HuH-7 (cell line): ENCODE data around the gene PRKCQ.
"Not testable (repeated sequence)": the region's sequence is repeated elsewhere in the genome, so short reads cannot be mapped to it uniquely, and the experiment has no call there.

Experiments
- DNase-seq: peaks from one replicate; pipeline ENCODE4 v3.0.0; 2011; ENCODE audit warnings: low spot score

Gene PRKCQ

GRCh38 chr10:6595499-6595898, 15.4 kb upstream of the PRKCQ start:
- DNase-seq, result no peak

GRCh38 chr10:6593241-6593671, 13.2 kb upstream of the PRKCQ start:
- no peak for DNase-seq

- no peak for DNase-seq
Measured at GRCh38 chr10:6592080-6592479, 12.0 kb upstream of the PRKCQ start.

- no peak for DNase-seq
Measured at GRCh38 chr10:6591668-6592067, 11.6 kb upstream of the PRKCQ start.

GRCh38 chr10:6590100-6590499, 10.0 kb upstream of the PRKCQ start:
- no peak for DNase-seq

- no peak for DNase-seq
Measured at GRCh38 chr10:6589287-6590094, 9.4 kb upstream of the PRKCQ start.

- DNase-seq, result no peak
Measured at GRCh38 chr10:6588845-6589244, 8.8 kb upstream of the PRKCQ start.

GRCh38 chr10:6588082-6588481, 8.0 kb upstream of the PRKCQ start:
- no peak for DNase-seq

GRCh38 chr10:6586501-6586900, 6.4 kb upstream of the PRKCQ start:
- DNase-seq, result no peak

GRCh38 chr10:6583447-6583846, 3.4 kb upstream of the PRKCQ start:
- no peak for DNase-seq

GRCh38 chr10:6582913-6583312, 2.8 kb upstream of the PRKCQ start:
- DNase-seq, result not testable (repeated sequence)

GRCh38 chr10:6582298-6582697, 2.2 kb upstream of the PRKCQ start:
- DNase-seq, result no peak

- no peak for DNase-seq
Measured at GRCh38 chr10:6581778-6582228, 1.7 kb upstream of the PRKCQ start.

- DNase-seq, result not testable (repeated sequence)
Measured at GRCh38 chr10:6581223-6581622, 1.1 kb upstream of the PRKCQ start.

- DNase-seq, result peak; percentile 76
Measured at GRCh38 chr10:6580279-6581029, 378 bp upstream of the PRKCQ start.

- no peak for DNase-seq
Measured at GRCh38 chr10:6579183-6579903, 733 bp downstream of the PRKCQ start.

- DNase-seq, result no peak
Measured at GRCh38 chr10:6578795-6579182, 1.3 kb downstream of the PRKCQ start.

GRCh38 chr10:6578251-6578771, 1.8 kb downstream of the PRKCQ start:
- no peak for DNase-seq

GRCh38 chr10:6576326-6576725, 3.8 kb downstream of the PRKCQ start:
- no peak for DNase-seq

GRCh38 chr10:6574664-6575176, 5.4 kb downstream of the PRKCQ start:
- DNase-seq, result no peak

GRCh38 chr10:6570893-6571292, 9.2 kb downstream of the PRKCQ start:
- DNase-seq, result no peak

- DNase-seq, result no peak
Measured at GRCh38 chr10:6569259-6569658, 10.8 kb downstream of the PRKCQ start.
